ENCODE data around the gene ATIC.

The ATIC gene

GRCh38 chr2:215271446-215271845 lies 40.4 kb upstream of the ATIC start:
- no peak for TF ChIP-seq CTCF (IDR thresholded peaks at IDR 0.05; ENCODE audit: extremely low read depth, insufficient read depth, missing control alignments)
- DNase-seq (ENCODE audit: low spot score) = no peak
- in situ Hi-C loops (cut with MboI; ENCODE audit: low pct_unique_long_range_greater_than_20kb, low sequenced_read_pairs, unreplicated experiment) = no loop called here

GRCh38 chr2:215272918-215273317 lies 38.9 kb upstream of the ATIC start:
- in situ Hi-C loops (cut with MboI; ENCODE audit: low pct_unique_long_range_greater_than_20kb, low sequenced_read_pairs, unreplicated experiment) = no loop called here
- no peak for TF ChIP-seq CTCF (IDR thresholded peaks at IDR 0.05; ENCODE audit: extremely low read depth, insufficient read depth, missing control alignments)
- DNase-seq (ENCODE audit: low spot score) = peak; percentile 20

GRCh38 chr2:215274829-215275228 lies 37.0 kb upstream of the ATIC start:
- TF ChIP-seq CTCF (IDR thresholded peaks at IDR 0.05; ENCODE audit: extremely low read depth, insufficient read depth, missing control alignments) = no peak
- in situ Hi-C loops (cut with MboI; ENCODE audit: low pct_unique_long_range_greater_than_20kb, low sequenced_read_pairs, unreplicated experiment) = no loop called here
- no peak for DNase-seq (ENCODE audit: low spot score)

GRCh38 chr2:215275824-215276223 lies 36.0 kb upstream of the ATIC start:
- in situ Hi-C loops (cut with MboI; ENCODE audit: low pct_unique_long_range_greater_than_20kb, low sequenced_read_pairs, unreplicated experiment) = no loop called here
- TF ChIP-seq CTCF (IDR thresholded peaks at IDR 0.05; ENCODE audit: extremely low read depth, insufficient read depth, missing control alignments) = no peak
- no peak for DNase-seq (ENCODE audit: low spot score)

GRCh38 chr2:215277944-215278343 lies 33.9 kb upstream of the ATIC start:
- no peak for DNase-seq (ENCODE audit: low spot score)
- no peak for TF ChIP-seq CTCF (IDR thresholded peaks at IDR 0.05; ENCODE audit: extremely low read depth, insufficient read depth, missing control alignments)
- in situ Hi-C loops (cut with MboI; ENCODE audit: low pct_unique_long_range_greater_than_20kb, low sequenced_read_pairs, unreplicated experiment) = no loop called here

GRCh38 chr2:215280326-215280725 lies 31.5 kb upstream of the ATIC start:
- in situ Hi-C loops (cut with MboI; ENCODE audit: low pct_unique_long_range_greater_than_20kb, low sequenced_read_pairs, unreplicated experiment) = no loop called here

More at GRCh38 chr2:215280326-215280725, 31.5 kb upstream of the ATIC start:
- DNase-seq (ENCODE audit: low spot score) = no peak
- TF ChIP-seq CTCF (IDR thresholded peaks at IDR 0.05; ENCODE audit: extremely low read depth, insufficient read depth, missing control alignments) = no peak

All from GM13977 (cell line).